Measurements from ENCODE around the gene TANGO2. TPM values are rescaled to one million over a fixed set of nuclear protein-coding genes. Genes with fewer than 3 reads are reported as not detected.

The TANGO2 gene
- total and polyA plus RNA-seq, 9 of the 15 experiments (the other 6 are each of a cell fraction or from before 2014, with no cell fraction given), result 15.5 to 94.9 (median 70.1) TPM

DNA sequence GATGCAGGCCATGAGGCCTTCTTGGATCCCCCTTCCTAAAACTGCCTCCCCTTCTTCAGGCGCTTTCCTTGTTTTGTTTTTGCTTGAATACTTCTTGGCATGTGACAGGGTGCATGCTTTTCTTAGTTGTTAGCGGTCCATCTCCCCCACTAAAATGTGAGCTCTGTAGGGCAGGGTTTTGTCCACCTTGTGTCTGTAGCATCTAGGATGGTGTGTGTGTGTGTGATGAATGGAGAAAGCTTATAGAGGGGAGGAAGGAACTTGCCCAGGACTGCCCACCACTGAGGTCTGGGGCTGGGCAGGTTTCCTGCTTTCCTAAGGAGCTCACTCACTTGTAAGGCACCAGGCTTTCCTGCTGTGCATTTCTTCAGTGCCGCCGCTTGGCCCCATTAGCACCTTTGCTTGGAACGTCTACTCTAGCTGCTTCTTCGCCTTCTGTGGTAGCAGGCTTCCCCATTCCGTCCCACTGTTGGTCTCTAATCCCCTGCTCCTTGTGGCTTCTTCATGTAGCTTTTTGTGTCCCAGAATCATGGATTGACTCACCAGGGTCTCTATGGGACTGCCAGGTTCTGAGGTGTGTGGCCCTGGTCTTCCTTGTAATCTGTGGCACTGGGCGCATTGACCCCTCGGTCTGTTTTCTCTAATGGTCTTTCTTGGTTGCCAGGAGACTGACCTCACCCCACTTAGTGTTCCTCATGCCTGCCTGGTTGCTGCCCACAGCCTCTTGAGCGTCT, 62.4 kb downstream of the TANGO2 start (continued):
- TF ChIP-seq, protein P1, sequence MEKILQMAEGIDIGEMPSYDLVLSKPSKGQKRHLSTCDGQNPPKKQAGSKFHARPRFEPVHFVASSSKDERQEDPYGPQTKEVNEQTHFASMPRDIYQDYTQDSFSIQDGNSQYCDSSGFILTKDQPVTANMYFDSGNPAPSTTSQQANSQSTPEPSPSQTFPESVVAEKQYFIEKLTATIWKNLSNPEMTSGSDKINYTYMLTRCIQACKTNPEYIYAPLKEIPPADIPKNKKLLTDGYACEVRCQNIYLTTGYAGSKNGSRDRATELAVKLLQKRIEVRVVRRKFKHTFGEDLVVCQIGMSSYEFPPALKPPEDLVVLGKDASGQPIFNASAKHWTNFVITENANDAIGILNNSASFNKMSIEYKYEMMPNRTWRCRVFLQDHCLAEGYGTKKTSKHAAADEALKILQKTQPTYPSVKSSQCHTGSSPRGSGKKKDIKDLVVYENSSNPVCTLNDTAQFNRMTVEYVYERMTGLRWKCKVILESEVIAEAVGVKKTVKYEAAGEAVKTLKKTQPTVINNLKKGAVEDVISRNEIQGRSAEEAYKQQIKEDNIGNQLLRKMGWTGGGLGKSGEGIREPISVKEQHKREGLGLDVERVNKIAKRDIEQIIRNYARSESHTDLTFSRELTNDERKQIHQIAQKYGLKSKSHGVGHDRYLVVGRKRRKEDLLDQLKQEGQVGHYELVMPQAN (IDR thresholded peaks at IDR 0.05; ENCODE audit: borderline replicate concordance), result no peak
- TF ChIP-seq SPI1 (IDR thresholded peaks at IDR 0.05; ENCODE audit: borderline replicate concordance, low read depth, low read length), result peak; percentile 60; the same call in 1 of the 2 replicates
- no peak for TF ChIP-seq BACH1 (tag; IDR thresholded peaks at IDR 0.05)
- peak; percentile 16 for TF ChIP-seq SETDB1 (IDR thresholded peaks at IDR 0.05; ENCODE audit: low read length)
- TF ChIP-seq HDAC3 (IDR thresholded peaks at IDR 0.05; ENCODE audit: borderline replicate concordance, partially characterized antibody), result no peak
- no peak for TF ChIP-seq SRSF7 (optimal IDR thresholded peaks at IDR 0.05; ENCODE audit: low read depth, low read length)
- no peak for TF ChIP-seq PPARD (CRISPR knock-in tag; IDR thresholded peaks at IDR 0.05)
- TF ChIP-seq SMAD1 (IDR thresholded peaks at IDR 0.05; ENCODE audit: low read depth, low read length, partially characterized antibody), result peak; percentile 40
- TF ChIP-seq RFX7 (CRISPR knock-in tag; IDR thresholded peaks at IDR 0.05), result no peak
- no peak for TF ChIP-seq THRAP3 (IDR thresholded peaks at IDR 0.05; ENCODE audit: borderline replicate concordance)
- no peak for TF ChIP-seq DDX20 (tag; IDR thresholded peaks at IDR 0.05; ENCODE audit: low read depth)
- TF ChIP-seq, protein P2, sequence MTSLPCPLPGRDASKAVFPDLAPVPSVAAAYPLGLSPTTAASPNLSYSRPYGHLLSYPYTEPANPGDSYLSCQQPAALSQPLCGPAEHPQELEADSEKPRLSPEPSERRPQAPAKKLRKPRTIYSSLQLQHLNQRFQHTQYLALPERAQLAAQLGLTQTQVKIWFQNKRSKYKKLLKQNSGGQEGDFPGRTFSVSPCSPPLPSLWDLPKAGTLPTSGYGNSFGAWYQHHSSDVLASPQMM (CRISPR knock-in tag; IDR thresholded peaks at IDR 0.05), result no peak
- TF ChIP-seq, protein P3, sequence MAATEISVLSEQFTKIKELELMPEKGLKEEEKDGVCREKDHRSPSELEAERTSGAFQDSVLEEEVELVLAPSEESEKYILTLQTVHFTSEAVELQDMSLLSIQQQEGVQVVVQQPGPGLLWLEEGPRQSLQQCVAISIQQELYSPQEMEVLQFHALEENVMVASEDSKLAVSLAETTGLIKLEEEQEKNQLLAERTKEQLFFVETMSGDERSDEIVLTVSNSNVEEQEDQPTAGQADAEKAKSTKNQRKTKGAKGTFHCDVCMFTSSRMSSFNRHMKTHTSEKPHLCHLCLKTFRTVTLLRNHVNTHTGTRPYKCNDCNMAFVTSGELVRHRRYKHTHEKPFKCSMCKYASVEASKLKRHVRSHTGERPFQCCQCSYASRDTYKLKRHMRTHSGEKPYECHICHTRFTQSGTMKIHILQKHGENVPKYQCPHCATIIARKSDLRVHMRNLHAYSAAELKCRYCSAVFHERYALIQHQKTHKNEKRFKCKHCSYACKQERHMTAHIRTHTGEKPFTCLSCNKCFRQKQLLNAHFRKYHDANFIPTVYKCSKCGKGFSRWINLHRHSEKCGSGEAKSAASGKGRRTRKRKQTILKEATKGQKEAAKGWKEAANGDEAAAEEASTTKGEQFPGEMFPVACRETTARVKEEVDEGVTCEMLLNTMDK (IDR thresholded peaks at IDR 0.05; ENCODE audit: borderline replicate concordance, insufficient read depth, low read depth, low read length, poor library complexity, severe bottlenecking), result no peak
- 0 out of 2 replicates have a peak, but pooled peaks have one; percentile 57 for TF ChIP-seq DMBX1 (CRISPR knock-in tag; IDR thresholded peaks at IDR 0.05; ENCODE audit: borderline replicate concordance)
- TF ChIP-seq FOXA3 (CRISPR knock-in tag; conservative IDR thresholded peaks at IDR 0.05 in 1 of 2, IDR thresholded peaks at IDR 0.05 in 1 of 2), result no peak
- no peak for TF ChIP-seq ESRRB (CRISPR knock-in tag; IDR thresholded peaks at IDR 0.05; ENCODE audit: borderline replicate concordance)
- TF ChIP-seq, protein P4, sequence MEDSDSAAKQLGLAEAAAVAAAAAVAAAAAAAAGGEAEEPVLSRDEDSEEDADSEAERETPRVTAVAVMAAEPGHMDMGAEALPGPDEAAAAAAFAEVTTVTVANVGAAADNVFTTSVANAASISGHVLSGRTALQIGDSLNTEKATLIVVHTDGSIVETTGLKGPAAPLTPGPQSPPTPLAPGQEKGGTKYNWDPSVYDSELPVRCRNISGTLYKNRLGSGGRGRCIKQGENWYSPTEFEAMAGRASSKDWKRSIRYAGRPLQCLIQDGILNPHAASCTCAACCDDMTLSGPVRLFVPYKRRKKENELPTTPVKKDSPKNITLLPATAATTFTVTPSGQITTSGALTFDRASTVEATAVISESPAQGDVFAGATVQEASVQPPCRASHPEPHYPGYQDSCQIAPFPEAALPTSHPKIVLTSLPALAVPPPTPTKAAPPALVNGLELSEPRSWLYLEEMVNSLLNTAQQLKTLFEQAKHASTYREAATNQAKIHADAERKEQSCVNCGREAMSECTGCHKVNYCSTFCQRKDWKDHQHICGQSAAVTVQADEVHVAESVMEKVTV (CRISPR knock-in tag; IDR thresholded peaks at IDR 0.05), result 0 out of 2 replicates have a peak, but pooled peaks have one; percentile 9
- peak; percentile 15 for TF ChIP-seq SP2 (IDR thresholded peaks at IDR 0.05; ENCODE audit: extremely low read depth, low read depth, low read length, poor library complexity, severe bottlenecking)
- no peak for TF ChIP-seq MECOM (CRISPR knock-in tag; IDR thresholded peaks at IDR 0.05)
- TF ChIP-seq EZH2 (IDR thresholded peaks at IDR 0.05; ENCODE audit: borderline replicate concordance, low read depth, low read length), result no peak
- TF ChIP-seq CEBPB (tag; IDR thresholded peaks at IDR 0.05), result no peak
- no peak for TF ChIP-seq ETV5 (CRISPR knock-in tag; IDR thresholded peaks at IDR 0.05; ENCODE audit: low read depth)

All from K562 (cell line).